Measurements from ENCODE around the gene PBX1.
"Not testable (repeated sequence)": the region's sequence is repeated elsewhere in the genome, so short reads cannot be mapped to it uniquely, and the experiment has no call there.

The PBX1 gene

GRCh38 chr1:164652969-164653368 lies 94.0 kb downstream of the PBX1 start:
- in situ Hi-C loops (cut with MboI; ENCODE audit: low pct_unique_long_range_greater_than_20kb, low sequenced_read_pairs); DNase-seq: not testable (repeated sequence)

GRCh38 chr1:164653705-164654104 lies 94.7 kb downstream of the PBX1 start:
- in situ Hi-C loops (cut with MboI; ENCODE audit: low pct_unique_long_range_greater_than_20kb, low sequenced_read_pairs): no loop called here
- no peak for DNase-seq

GRCh38 chr1:164654200-164654599 lies 95.2 kb downstream of the PBX1 start:
- in situ Hi-C loops (cut with MboI; ENCODE audit: low pct_unique_long_range_greater_than_20kb, low sequenced_read_pairs): no loop called here
- no peak for DNase-seq

- in situ Hi-C loops (cut with MboI; ENCODE audit: low pct_unique_long_range_greater_than_20kb, low sequenced_read_pairs): no loop called here
These were observed 99.9 kb downstream of the PBX1 start for GRCh38 chr1:164658864-164659263.

GRCh38 chr1:164659621-164660411 lies 100.8 kb downstream of the PBX1 start:
- in situ Hi-C loops (cut with MboI; ENCODE audit: low pct_unique_long_range_greater_than_20kb, low sequenced_read_pairs): no loop called here
- DNase-seq: no peak

More at GRCh38 chr1:164658864-164659263, 99.9 kb downstream of the PBX1 start:
- DNase-seq: no peak

- DNase-seq: peak; percentile 35
- in situ Hi-C loops (cut with MboI; ENCODE audit: low pct_unique_long_range_greater_than_20kb, low sequenced_read_pairs): no loop called here
These were observed 101.4 kb downstream of the PBX1 start for GRCh38 chr1:164660412-164660772.

- no peak for DNase-seq
- in situ Hi-C loops (cut with MboI; ENCODE audit: low pct_unique_long_range_greater_than_20kb, low sequenced_read_pairs): no loop called here
These were observed 101.8 kb downstream of the PBX1 start for GRCh38 chr1:164660775-164661174.

GRCh38 chr1:164662462-164662861 lies 103.5 kb downstream of the PBX1 start:
- in situ Hi-C loops (cut with MboI; ENCODE audit: low pct_unique_long_range_greater_than_20kb, low sequenced_read_pairs): no loop called here
- no peak for DNase-seq

- in situ Hi-C loops (cut with MboI; ENCODE audit: low pct_unique_long_range_greater_than_20kb, low sequenced_read_pairs): no loop called here
- DNase-seq: no peak
These were observed 104.0 kb downstream of the PBX1 start for GRCh38 chr1:164662955-164663354.

GRCh38 chr1:164664127-164664526 lies 105.1 kb downstream of the PBX1 start:
- in situ Hi-C loops (cut with MboI; ENCODE audit: low pct_unique_long_range_greater_than_20kb, low sequenced_read_pairs): no loop called here
- no peak for DNase-seq

- in situ Hi-C loops (cut with MboI; ENCODE audit: low pct_unique_long_range_greater_than_20kb, low sequenced_read_pairs): no loop called here
- no peak for DNase-seq
These were observed 108.0 kb downstream of the PBX1 start for GRCh38 chr1:164667001-164667400.

- in situ Hi-C loops (cut with MboI; ENCODE audit: low pct_unique_long_range_greater_than_20kb, low sequenced_read_pairs): no loop called here
- no peak for DNase-seq
These were observed 108.6 kb downstream of the PBX1 start for GRCh38 chr1:164667600-164667999.

GRCh38 chr1:164668491-164669400 lies 109.8 kb downstream of the PBX1 start:
- in situ Hi-C loops (cut with MboI; ENCODE audit: low pct_unique_long_range_greater_than_20kb, low sequenced_read_pairs): no loop called here
- no peak for DNase-seq

GRCh38 chr1:164670026-164670425 lies 111.0 kb downstream of the PBX1 start:
- in situ Hi-C loops (cut with MboI; ENCODE audit: low pct_unique_long_range_greater_than_20kb, low sequenced_read_pairs): no loop called here
- DNase-seq: no peak

- in situ Hi-C loops (cut with MboI; ENCODE audit: low pct_unique_long_range_greater_than_20kb, low sequenced_read_pairs): no loop called here
- no peak for DNase-seq
These were observed 111.8 kb downstream of the PBX1 start for GRCh38 chr1:164670786-164671185.

- in situ Hi-C loops (cut with MboI; ENCODE audit: low pct_unique_long_range_greater_than_20kb, low sequenced_read_pairs): no loop called here
- DNase-seq: no peak
These were observed 112.5 kb downstream of the PBX1 start for GRCh38 chr1:164671323-164671965.

- in situ Hi-C loops (cut with MboI; ENCODE audit: low pct_unique_long_range_greater_than_20kb, low sequenced_read_pairs): no loop called here
- DNase-seq: no peak
These were observed 113.1 kb downstream of the PBX1 start for GRCh38 chr1:164671966-164672571.

- in situ Hi-C loops (cut with MboI; ENCODE audit: low pct_unique_long_range_greater_than_20kb, low sequenced_read_pairs): no loop called here
- no peak for DNase-seq
These were observed 113.6 kb downstream of the PBX1 start for GRCh38 chr1:164672588-164672987.

- in situ Hi-C loops (cut with MboI; ENCODE audit: low pct_unique_long_range_greater_than_20kb, low sequenced_read_pairs): no loop called here
- DNase-seq: peak; percentile 3
These were observed 114.7 kb downstream of the PBX1 start for GRCh38 chr1:164673584-164674214.

Measured in KBM-7 (cell line).